H1 (cell line): Measurements from ENCODE around the gene TRIM15. TPM values are rescaled to one million over a fixed set of nuclear protein-coding genes. Genes with fewer than 3 reads are reported as not detected.

ENCODE experiments used
- CTCF ChIA-PET: fragments of 300-600 bp; sonication (Branson Sonifier 250); formaldehyde crosslinking; loops from one replicate; lab custom pipeline; 2021; ENCODE audit not compliant: partially characterized antibody; lab: Charles Lee
- POLR2A ChIA-PET: fragments of 300-600 bp; sonication (Branson Sonifier 250); formaldehyde crosslinking; loops from one replicate; lab custom pipeline; 2021; ENCODE audit warnings: inconsistent platforms; ENCODE audit not compliant: partially characterized antibody; lab: Charles Lee
- DNase-seq, 2 experiments: peaks; one replicate each; pipeline versions ENCODE4 v3.0.0 to v3.0.0-alpha.2; 2010 to 2022; ENCODE audit warnings: low spot score in 2 of 2, low read depth in 1 of 2, mixed read lengths in 1 of 2
- FAIRE-seq: peaks from 2 replicates; lab custom pipeline; 2011; peaks lifted over from hg19 to GRCh38; lab: Jason Lieb, UNC
- H2AFZ ChIP-seq: 2 replicates; pipeline ENCODE4 v1.8.1; 2012; ENCODE audit warnings: low read length, inconsistent platforms
- H2AK5ac ChIP-seq: 2 replicates; pipeline ENCODE4 v1.6.1; 2013; ENCODE audit warnings: low read depth, low read length
- H2BK120ac ChIP-seq: replicated peaks from 2 replicates; pipeline ENCODE3; 2013; ENCODE audit warnings: low read depth, low read length, inconsistent platforms
- H2BK12ac ChIP-seq: 2 replicates; pipeline ENCODE4 v1.6.1; 2013; ENCODE audit warnings: low read depth, low read length
- H2BK15ac ChIP-seq: 2 replicates; pipeline ENCODE4 v1.6.1; 2013; ENCODE audit warnings: low read length
- H2BK20ac ChIP-seq: 2 replicates; pipeline ENCODE4 v1.6.1; 2013; ENCODE audit warnings: low read length
- H2BK5ac ChIP-seq: 2 replicates; pipeline ENCODE4 v1.6.1; 2013; ENCODE audit warnings: low read depth, low read length
- H3K14ac ChIP-seq: 2 replicates; pipeline ENCODE4 v1.6.1; 2013; ENCODE audit warnings: inconsistent platforms; ENCODE audit not compliant: insufficient read length
- H3K18ac ChIP-seq: 2 replicates; pipeline ENCODE4 v1.6.1; 2013; ENCODE audit warnings: low read length; ENCODE audit errors: extremely low read depth
- H3K23ac ChIP-seq: 2 replicates; pipeline ENCODE4 v1.6.1; 2013; ENCODE audit warnings: inconsistent platforms; ENCODE audit not compliant: insufficient read length
- H3K23me2 ChIP-seq: 2 replicates; pipeline ENCODE4 v1.6.1; 2013; ENCODE audit warnings: low read depth, low read length
- H3K27ac ChIP-seq: 2 replicates; pipeline ENCODE4 v1.6.1; 2011; ENCODE audit warnings: low read depth, low read length, inconsistent platforms
- H3K27me3 ChIP-seq, 4 experiments: replicated peaks in 1 of 4; 1 replicate in 1 of 4; 2 replicates in 3 of 4; pipeline versions ENCODE4 v1.6.1 to v1.8.1; 2011 to 2013; ENCODE audit warnings: low read length in 3 of 4, mild to moderate bottlenecking in 3 of 4, inconsistent platforms in 2 of 4, mixed read lengths in 2 of 4, moderate library complexity in 1 of 4; ENCODE audit not compliant: control insufficient read depth in 3 of 4, insufficient read depth in 3 of 4; ENCODE audit errors: extremely low read depth in 1 of 4
- H3K36me3 ChIP-seq, 4 experiments: 2 replicates each; pipeline versions ENCODE4 v1.6.1 to v1.8.1; 2011 to 2013; ENCODE audit warnings: mild to moderate bottlenecking in 4 of 4, low read length in 3 of 4, moderate library complexity in 2 of 4, control low read depth in 1 of 4, inconsistent platforms in 1 of 4; ENCODE audit not compliant: insufficient read depth in 4 of 4, control insufficient read depth in 2 of 4
- H3K4ac ChIP-seq: replicated peaks from 2 replicates; pipeline ENCODE3; 2013; ENCODE audit warnings: low read length, low read depth, mixed read lengths, inconsistent platforms; ENCODE audit not compliant: insufficient read length
- H3K4me1 ChIP-seq, 4 experiments: replicated peaks in 1 of 4; 1 replicate in 1 of 4; 2 replicates in 3 of 4; pipeline versions ENCODE4 v1.6.1 to v1.8.1; 2011 to 2013; ENCODE audit warnings: low read length in 3 of 4, inconsistent platforms in 2 of 4, mixed read lengths in 1 of 4; ENCODE audit not compliant: insufficient read depth in 4 of 4, control insufficient read depth in 3 of 4
- H3K4me2 ChIP-seq, 2 experiments: 2 replicates each; pipeline versions ENCODE4 v1.6.1 to v1.8.1; 2011 to 2013; ENCODE audit warnings: low read depth in 2 of 2, low read length in 2 of 2, control low read depth in 1 of 2, inconsistent platforms in 1 of 2, mild to moderate bottlenecking in 1 of 2; ENCODE audit not compliant: insufficient read depth in 1 of 2
- H3K4me3 ChIP-seq, 4 experiments: fragments of 200-600, 300-600 bp in 1 of 4; sonication (generic), shearing (Covaris generic), sonication (Bioruptor Twin) in 1 of 4; 2 replicates each; pipeline versions ENCODE4 v1.5.1 to v1.8.1; 2011 to 2016; ENCODE audit warnings: low read length in 4 of 4, low read depth in 3 of 4, control low read depth in 2 of 4, inconsistent platforms in 2 of 4, mild to moderate bottlenecking in 2 of 4, mixed read lengths in 1 of 4, moderate library complexity in 1 of 4; ENCODE audit not compliant: insufficient read depth in 2 of 4; ENCODE audit errors: extremely low read depth in 1 of 4
- H3K56ac ChIP-seq: replicated peaks from 2 replicates; pipeline ENCODE3; 2013; ENCODE audit warnings: low read depth, mild to moderate bottlenecking, mixed read lengths, low read length, inconsistent platforms; ENCODE audit not compliant: insufficient read length
- H3K79me1 ChIP-seq: 2 replicates; pipeline ENCODE4 v1.6.1; 2013; ENCODE audit warnings: low read depth, low read length, control low read depth
- H3K79me2 ChIP-seq, 2 experiments: 2 replicates each; pipeline versions ENCODE4 v1.6.1 to v1.8.1; 2012 to 2013; ENCODE audit warnings: low read length in 2 of 2, mild to moderate bottlenecking in 2 of 2, inconsistent platforms in 1 of 2; ENCODE audit not compliant: insufficient read depth in 2 of 2, control insufficient read depth in 1 of 2
- H3K9ac ChIP-seq, 4 experiments: replicated peaks in 1 of 4; 1 replicate in 1 of 4; 2 replicates in 3 of 4; pipeline versions ENCODE4 v1.6.1 to v1.8.1; 2011 to 2013; ENCODE audit warnings: low read depth in 3 of 4, low read length in 3 of 4, control low read depth in 2 of 4, mild to moderate bottlenecking in 2 of 4, moderate library complexity in 2 of 4, inconsistent platforms in 1 of 4; ENCODE audit errors: extremely low read depth in 1 of 4
- H3K9me3 ChIP-seq, 2 experiments: 2 replicates each; pipeline versions ENCODE4 v1.6.1 to v1.8.1; 2012 to 2013; ENCODE audit warnings: mild to moderate bottlenecking in 2 of 2, moderate library complexity in 2 of 2, control low read depth in 1 of 2, inconsistent platforms in 1 of 2, low read depth in 1 of 2, low read length in 1 of 2, mixed read lengths in 1 of 2; ENCODE audit not compliant: insufficient read depth in 2 of 2
- H4K20me1 ChIP-seq, 2 experiments: replicated peaks in 1 of 2; 2 replicates each; pipeline versions ENCODE3 to v1.8.1; 2011 to 2013; ENCODE audit warnings: inconsistent platforms in 2 of 2, low read length in 2 of 2, mild to moderate bottlenecking in 1 of 2; ENCODE audit not compliant: insufficient read depth in 2 of 2, control insufficient read depth in 1 of 2
- H4K5ac ChIP-seq: 2 replicates; pipeline ENCODE4 v1.6.1; 2013; ENCODE audit warnings: low read length, low read depth, mixed read lengths, inconsistent platforms; ENCODE audit not compliant: insufficient read length
- H4K8ac ChIP-seq: 2 replicates; pipeline ENCODE4 v1.8.0; 2013; ENCODE audit warnings: mild to moderate bottlenecking, moderate library complexity, low read length, inconsistent platforms; ENCODE audit not compliant: insufficient read depth; ENCODE audit errors: extremely low read depth
- H4K91ac ChIP-seq: replicated peaks from 2 replicates; pipeline ENCODE3; 2013; ENCODE audit warnings: low read length, mixed read lengths, inconsistent platforms; ENCODE audit not compliant: insufficient read length
- CBX5 ChIP-seq: fragments of 300-800, 300-1000 bp; sonication (generic); IDR thresholded peaks from 2 replicates; pipeline ENCODE4 v1.7.1; 2016; ENCODE audit warnings: antibody characterized with exemption, low read length, low read depth
- CEBPB ChIP-seq: IDR thresholded peaks from 2 replicates; pipeline ENCODE4 v1.6.1; 2012; ENCODE audit warnings: low read depth, low read length
- GABPA ChIP-seq: IDR thresholded peaks from 2 replicates; pipeline ENCODE4 v1.6.1; 2011; ENCODE audit warnings: mild to moderate bottlenecking, low read length, moderate library complexity, borderline replicate concordance; ENCODE audit not compliant: insufficient read depth
- GTF2F1 ChIP-seq: IDR thresholded peaks from 2 replicates; pipeline ENCODE4 v1.6.1; 2012; ENCODE audit warnings: low read depth, low read length, improper control_type of control experiment, borderline replicate concordance
- KDM1A ChIP-seq: fragments of 200-600, 300-600 bp; sonication (generic); IDR thresholded peaks from 2 replicates; pipeline ENCODE4 v1.7.1; 2016; ENCODE audit warnings: mild to moderate bottlenecking, low read length, borderline replicate concordance
- KDM5A ChIP-seq: fragments of 200-600 bp; IDR thresholded peaks from 2 replicates; pipeline ENCODE4 v1.7.1; 2012; ENCODE audit warnings: mild to moderate bottlenecking, low read length, inconsistent platforms, mixed read lengths
- POLR2A ChIP-seq, 2 experiments: IDR thresholded peaks; 1 replicate in 1 of 2; 2 replicates in 1 of 2; pipeline ENCODE4 v1.6.1; 2011; ENCODE audit warnings: low read depth in 2 of 2, low read length in 2 of 2, mild to moderate bottlenecking in 2 of 2; ENCODE audit errors: control extremely low read depth in 1 of 2
- SUZ12 ChIP-seq: fragments of 200-600 bp; sonication (generic); IDR thresholded peaks from 2 replicates; pipeline ENCODE4 v1.6.1; 2012; ENCODE audit warnings: mild to moderate bottlenecking, inconsistent platforms, low read length, moderate library complexity, mixed read lengths
- TEAD4 ChIP-seq: IDR thresholded peaks from 2 replicates; pipeline ENCODE4 v1.6.1; 2012; ENCODE audit warnings: low read depth, low read length, inconsistent platforms, mixed read lengths
- whole genome bisulfite sequencing, 2 experiments: shearing (Covaris generic) in 1 of 2; methylation state at CpG; one replicate each; pipeline versions ENCODE4 v1.1.6 to v1.1.7; 2013 to 2015; ENCODE audit warnings: low lambda C conversion rate in 2 of 2, mixed read lengths in 2 of 2, inconsistent platforms in 1 of 2, low coverage in 1 of 2, missing lambda C conversion rate in 1 of 2; ENCODE audit not compliant: insufficient replicate concordance in 2 of 2, insufficient coverage in 1 of 2, insufficient read length in 1 of 2; ENCODE audit errors: extremely low coverage in 1 of 2, missing lambda C conversion rate in 1 of 2; 5-methylcytosine and 5-hydroxymethylcytosine counted together
- polyA plus RNA-seq, 7 experiments: library from polyadenylated mRNA; depleted of rRNA in 3 of 7; stranded (reverse) in 5 of 7; unstranded in 2 of 7; fragments of >200 nt in 5 of 7; fragments of 200-250 nt in 2 of 7; gene quantifications; 1 replicate in 5 of 7; 2 replicates in 1 of 7; 4 replicates in 1 of 7; pipeline versions ENCODE4 v1.2.1 to v1.2.3, GENCODE V29; 2011 to 2013; ENCODE audit warnings: missing spikeins in 2 of 7, mixed read lengths in 2 of 7
- total RNA-seq: library from RNA; stranded (reverse); fragmentation: NEBNext Ultra II Directional; extraction: Animal tissue kit (Norgen Biotek cat#: 25700); gene quantifications from 2 replicates; pipeline ENCODE4 v1.2.1, GENCODE V29; 2021
- TF ChIP-seq, protein P1 (sequence below): IDR thresholded peaks from 2 replicates; pipeline ENCODE4 v1.6.1; 2012; ENCODE audit warnings: inconsistent platforms

The TRIM15 gene
- total and polyA plus RNA-seq, 2 of the 8 experiments (the other 6 are each of a cell fraction or from before 2014, with no cell fraction given), result 0.18 to 0.48 TPM

DNA sequence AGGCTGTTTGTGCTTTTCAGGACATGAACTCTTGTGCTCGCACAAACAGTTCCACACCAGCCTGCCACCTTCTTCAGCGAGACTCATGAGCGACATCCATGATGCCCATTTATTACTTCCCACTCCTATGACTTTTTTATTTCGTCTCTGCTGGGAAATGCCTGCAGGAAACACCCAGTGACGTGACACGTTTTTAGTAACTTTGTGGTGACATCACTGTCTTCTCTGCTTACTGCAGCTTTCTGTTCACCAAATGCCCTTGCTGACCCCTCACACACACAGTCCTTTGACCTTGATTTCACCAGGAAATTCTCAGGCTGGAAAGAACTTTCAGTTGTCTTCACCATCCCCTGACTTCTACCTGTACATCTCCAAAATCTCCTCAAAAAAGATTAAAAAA lies 18.5 kb upstream of the TRIM15 start:
- Histone ChIP-seq H3K14ac (no peak overlapping the region), H3K27me3 (0 out of 7 replicates have a peak, but pooled peaks cover 0 to 3% (median 0%) of the 10 kb centered on the region in 4 experiments), H4K8ac (no peak overlapping the region), H4K20me1 (no peaks in the 10 kb centered on the region), H2AK5ac (no peak overlapping the region), H3K79me2 (no peaks in the 10 kb centered on the region), H2BK12ac (no peak overlapping the region), H2BK20ac (no peak overlapping the region), H2BK5ac (no peak overlapping the region), H2BK15ac (no peak overlapping the region), H3K23ac (no peak overlapping the region), H3K4ac (no peak overlapping the region), H3K4me2 (no peak overlapping the region), H2AFZ (0 out of 2 replicates have a peak overlapping the region, but pooled peaks have one; percentile 4), H3K9me3 (no peaks in the 10 kb centered on the region), H4K5ac (no peak overlapping the region), H3K4me1 (peaks cover 0 to 4% (median 0%) of the 10 kb centered on the region in 4 experiments; a peak in 2 of 7 replicates), H3K27ac (no peak overlapping the region), H3K36me3 (no peaks in the 10 kb centered on the region), H2BK120ac (no peak overlapping the region), H3K9ac (no peak overlapping the region), H3K18ac (no peak overlapping the region), H3K79me1 (no peaks in the 10 kb centered on the region), H3K4me3 (no peak overlapping the region), H3K56ac (no peak overlapping the region), H3K23me2 (no peaks in the 10 kb centered on the region), H4K91ac (no peak overlapping the region)
- DNase-seq (no peak), FAIRE-seq (no peak)
- ChIA-PET CTCF (interaction anchor here (0.6 to 5.4 kb wide), 5 partner anchors 10 to 108 kb away, joined by 3 to 27 read pairs (median 3); no protein-coding TSS in a partner anchor), POLR2A (interaction anchor here (0.5 kb wide), 1 partner anchor 8 kb away, joined by 3 read pairs; no protein-coding TSS in a partner anchor)
- 91% methylated on average over 6 of the region's 6 CpGs; no CpG with 5 or more reads in 1 of the 2 experiments for WGBS, 2 experiments
- no peak for TF ChIP-seq TEAD4
- no peak for TF ChIP-seq POLR2A (IDR thresholded peaks at IDR 0.05; ENCODE audit: control extremely low read depth in 1 of 2, low read depth in 2 of 2, low read length in 2 of 2)
- no peak for TF ChIP-seq CBX5
- TF ChIP-seq SUZ12, result no peak
- no peak for TF ChIP-seq KDM5A
- TF ChIP-seq CEBPB, result no peak
- TF ChIP-seq GTF2F1, result no peak
- TF ChIP-seq GABPA, result no peak
- TF ChIP-seq, protein P1, sequence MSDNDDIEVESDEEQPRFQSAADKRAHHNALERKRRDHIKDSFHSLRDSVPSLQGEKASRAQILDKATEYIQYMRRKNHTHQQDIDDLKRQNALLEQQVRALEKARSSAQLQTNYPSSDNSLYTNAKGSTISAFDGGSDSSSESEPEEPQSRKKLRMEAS, result no peak
- TF ChIP-seq KDM1A, result no peak
